ENCODE measurements around the gene RYR3. TPM values are rescaled to one million over a fixed set of nuclear protein-coding genes. Genes with fewer than 3 reads are reported as not detected.

The RYR3 gene
- total RNA-seq, 2 donors from 2014 or later: 9.9 to 40.1 TPM

DNA sequence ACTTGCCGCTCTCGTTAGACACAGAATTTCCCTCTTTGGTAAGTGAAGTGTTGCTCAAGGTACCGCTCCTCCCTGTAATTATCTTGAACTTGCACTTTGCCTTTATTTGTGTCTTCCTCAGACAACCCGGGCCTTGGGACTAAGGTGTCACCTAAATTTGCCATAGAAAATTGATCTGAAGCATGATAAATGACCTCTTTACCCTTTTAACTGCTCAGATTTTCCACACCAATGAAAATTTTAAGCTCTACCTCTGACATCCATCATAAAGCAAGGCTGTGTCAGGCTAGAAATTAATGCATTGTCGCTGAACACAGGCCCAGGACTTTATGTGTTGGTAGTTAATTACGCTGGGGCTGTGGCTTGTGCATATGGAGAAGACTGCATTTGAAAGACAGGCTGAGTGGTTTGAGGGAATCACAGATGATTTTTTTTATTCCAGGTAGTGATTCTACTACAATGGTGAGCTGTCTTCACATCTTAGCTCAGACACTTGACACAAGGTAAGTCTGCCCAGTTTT, 458.0 kb downstream of the RYR3 start:
- no peak for TF ChIP-seq CTCF (IDR thresholded peaks at IDR 0.05)
- no peaks in the 10 kb centered on the region for H3K27me3 ChIP-seq (replicated peaks; ENCODE audit: insufficient read depth)
- H3K9me3 ChIP-seq: no peaks in the 10 kb centered on the region
- H3K4me3 ChIP-seq: no peak overlapping the region
- DNase-seq (ENCODE audit: low spot score): no peak
- ATAC-seq (ENCODE audit: insufficient number of reproducible peaks, low FRiP score, low read depth): no peak
- no peak overlapping the region for H3K27ac ChIP-seq
- no peaks in the 10 kb centered on the region for H3K4me1 ChIP-seq (ENCODE audit: control insufficient read depth in 1 of 2, low read depth in 2 of 2)
- H3K36me3 ChIP-seq: no peaks in the 10 kb centered on the region

GRCh38 chr15:33773969-33774368, 463.2 kb downstream of the RYR3 start:
- no peaks in the 10 kb centered on the region for H3K27me3 ChIP-seq (replicated peaks; ENCODE audit: insufficient read depth)
- ATAC-seq (ENCODE audit: insufficient number of reproducible peaks, low FRiP score, low read depth) (no peak), DNase-seq (ENCODE audit: low spot score) (no peak)
- no peaks in the 10 kb centered on the region for H3K9me3 ChIP-seq
- no peak overlapping the region for H3K27ac ChIP-seq
- no peak for TF ChIP-seq CTCF (IDR thresholded peaks at IDR 0.05)
- H3K36me3 ChIP-seq: no peaks in the 10 kb centered on the region
- no peak overlapping the region for H3K4me3 ChIP-seq
- no peaks in the 10 kb centered on the region for H3K4me1 ChIP-seq (ENCODE audit: control insufficient read depth in 1 of 2, low read depth in 2 of 2)

DNA sequence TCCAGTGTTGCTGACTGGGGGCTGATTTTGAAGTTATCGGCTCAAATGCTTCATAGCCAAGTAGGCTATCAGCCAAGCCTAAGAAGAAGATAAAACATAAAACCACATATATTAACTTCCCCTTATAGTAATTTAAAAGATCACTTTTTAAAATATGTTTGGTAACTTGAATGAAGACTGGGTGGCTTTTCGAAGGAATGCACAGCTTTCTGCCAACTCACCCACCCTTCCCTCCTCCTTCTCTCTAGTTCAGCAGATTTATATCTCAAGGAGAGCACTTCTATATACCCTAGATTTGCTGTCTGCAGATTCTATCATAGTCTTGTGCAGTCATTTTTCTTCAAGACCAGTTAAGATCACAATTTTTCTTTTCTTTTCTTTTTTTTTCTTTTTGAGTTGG, 468.1 kb downstream of the RYR3 start:
- Histone ChIP-seq H3K36me3 (no peaks in the 10 kb centered on the region), H3K27ac (no peak overlapping the region), H3K4me1 (ENCODE audit: control insufficient read depth in 1 of 2, low read depth in 2 of 2) (no peaks in the 10 kb centered on the region), H3K9me3 (no peaks in the 10 kb centered on the region), H3K27me3 (replicated peaks; ENCODE audit: insufficient read depth) (no peaks in the 10 kb centered on the region), H3K4me3 (no peak overlapping the region)
- no peak for TF ChIP-seq CTCF (IDR thresholded peaks at IDR 0.05)
- ATAC-seq (ENCODE audit: insufficient number of reproducible peaks, low FRiP score, low read depth) (no peak), DNase-seq (ENCODE audit: low spot score) (no peak)

DNA sequence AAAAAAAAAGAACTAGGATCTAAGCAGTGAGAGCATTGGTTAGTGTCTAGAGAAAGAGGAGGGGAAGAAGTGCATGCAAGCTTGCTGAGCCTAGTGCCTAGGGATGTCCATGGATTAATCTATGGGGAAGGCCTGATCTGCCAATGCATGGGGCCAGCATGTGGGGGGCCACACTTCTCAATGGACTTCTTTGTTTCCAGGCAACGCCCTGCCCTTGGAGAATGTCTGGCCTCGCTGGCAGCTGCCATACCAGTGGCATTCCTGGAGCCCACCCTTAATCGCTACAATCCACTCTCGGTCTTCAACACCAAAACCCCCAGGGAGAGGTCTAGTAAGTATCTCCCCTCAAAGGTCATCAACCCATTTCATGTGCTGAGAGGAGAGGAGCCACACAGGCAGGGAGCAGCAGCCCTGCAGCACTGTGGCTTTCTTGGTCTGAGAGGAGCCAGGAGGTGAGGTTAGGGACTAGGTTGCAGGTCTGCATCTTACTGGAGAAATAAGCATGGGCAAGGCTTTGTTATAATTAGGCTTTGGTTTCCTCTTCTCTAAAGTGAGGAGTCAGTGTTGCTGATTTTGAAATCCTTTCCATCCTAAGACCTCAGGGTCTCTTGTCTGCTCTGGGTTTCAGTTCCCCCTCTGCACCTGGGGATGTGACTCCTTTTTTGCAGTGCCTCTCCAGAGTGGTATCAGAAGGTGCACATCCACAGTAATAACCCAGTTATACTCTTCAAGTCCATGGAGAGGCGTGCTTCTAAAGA, 469.4 kb downstream of the RYR3 start:
- no peak for TF ChIP-seq CTCF (IDR thresholded peaks at IDR 0.05)
- ATAC-seq (ENCODE audit: insufficient number of reproducible peaks, low FRiP score, low read depth) (no peak), DNase-seq (ENCODE audit: low spot score) (no peak)
- H3K36me3 ChIP-seq: no peaks in the 10 kb centered on the region
- H3K27ac ChIP-seq: no peak overlapping the region
- no peaks in the 10 kb centered on the region for H3K9me3 ChIP-seq
- no peak overlapping the region for H3K4me3 ChIP-seq
- no peaks in the 10 kb centered on the region for H3K4me1 ChIP-seq (ENCODE audit: control insufficient read depth in 1 of 2, low read depth in 2 of 2)
- no peaks in the 10 kb centered on the region for H3K27me3 ChIP-seq (replicated peaks; ENCODE audit: insufficient read depth)

DNA sequence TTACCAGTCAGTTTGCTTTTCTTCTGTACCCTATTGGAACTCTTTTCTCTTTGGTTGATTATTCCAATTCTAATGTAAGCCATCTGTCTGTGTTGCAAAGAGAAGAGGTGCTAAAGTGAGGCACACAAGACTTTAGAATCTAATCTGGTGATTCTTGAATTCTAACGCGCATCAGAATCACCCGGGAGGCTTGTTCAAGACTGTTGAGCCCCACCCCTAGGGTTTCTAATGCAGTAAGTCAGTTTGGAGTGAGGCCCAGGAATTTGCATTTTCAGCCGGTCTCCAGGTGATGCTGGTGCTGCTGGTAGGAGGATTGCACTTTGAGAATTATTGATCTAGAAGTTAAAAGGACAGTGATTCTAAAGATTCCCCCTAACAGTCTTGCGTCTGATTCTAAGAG, 472.2 kb downstream of the RYR3 start:
- ATAC-seq (ENCODE audit: insufficient number of reproducible peaks, low FRiP score, low read depth) (no peak), DNase-seq (ENCODE audit: low spot score) (no peak)
- Histone ChIP-seq H3K9me3 (no peaks in the 10 kb centered on the region), H3K27me3 (replicated peaks; ENCODE audit: insufficient read depth) (no peaks in the 10 kb centered on the region), H3K4me3 (no peak overlapping the region), H3K36me3 (no peaks in the 10 kb centered on the region), H3K27ac (no peak overlapping the region), H3K4me1 (ENCODE audit: control insufficient read depth in 1 of 2, low read depth in 2 of 2) (no peaks in the 10 kb centered on the region)
- TF ChIP-seq CTCF (IDR thresholded peaks at IDR 0.05): no peak

Measured in thoracic aorta (tissue), 2 donors.